HepG2 (cell line): ENCODE measurements around the gene MTSS2. TPM values are rescaled to one million over a fixed set of nuclear protein-coding genes. Genes with fewer than 3 reads are reported as not detected.
A peak's percentile ranks its signal among the peaks of the same experiment; 100 is the strongest.

Source experiments
- AGO2 ChIP-seq: fragments of 200-400 bp; formaldehyde crosslinking; optimal IDR thresholded peaks from 2 replicates; pipeline ENCODE3; 2017; ENCODE audit warnings: mild to moderate bottlenecking, low read depth, low read length, moderate library complexity
- AHR ChIP-seq: IDR thresholded peaks from 2 replicates; pipeline ENCODE4 v1.6.1; 2018; ENCODE audit warnings: missing genetic modification reagents, missing compliant biosample characterization
- GFI1 ChIP-seq: sonication (generic); formaldehyde crosslinking; IDR thresholded peaks from 2 replicates; pipeline ENCODE4 v1.5.0; 2020; ENCODE audit warnings: missing genetic modification reagents, mild to moderate bottlenecking, borderline replicate concordance
- HES4 ChIP-seq: sonication (generic); formaldehyde crosslinking; IDR thresholded peaks from 2 replicates; pipeline ENCODE4 v1.9.0; 2021; ENCODE audit warnings: mild to moderate bottlenecking, missing genetic modification reagents, borderline replicate concordance
- HINFP ChIP-seq: sonication (generic); formaldehyde crosslinking; IDR thresholded peaks from 2 replicates; pipeline ENCODE4 v1.4.0; 2020; ENCODE audit warnings: low read depth, mild to moderate bottlenecking, missing genetic modification reagents
- HNRNPL ChIP-seq: fragments of 200-400 bp; formaldehyde crosslinking; IDR thresholded peaks from 2 replicates; pipeline ENCODE4 v1.6.1; 2017; ENCODE audit warnings: mild to moderate bottlenecking, low read depth, low read length
- PRMT3 ChIP-seq: sonication (generic); formaldehyde crosslinking; IDR thresholded peaks from 2 replicates; pipeline ENCODE4 v1.8.1; 2022; ENCODE audit warnings: low read depth, mild to moderate bottlenecking, moderate library complexity, missing genetic modification reagents, borderline replicate concordance
- SSRP1 ChIP-seq: IDR thresholded peaks from 2 replicates; pipeline ENCODE4 v1.6.1; 2016; ENCODE audit warnings: control low read depth
- ZNF761 ChIP-seq: sonication (generic); formaldehyde crosslinking; conservative IDR thresholded peaks from 2 replicates; pipeline ENCODE4 v1.4.0; 2020; ENCODE audit warnings: mild to moderate bottlenecking, missing genetic modification reagents
- ZSCAN20 ChIP-seq: sonication (generic); formaldehyde crosslinking; IDR thresholded peaks from 2 replicates; pipeline ENCODE4 v1.4.0; 2020; ENCODE audit warnings: missing genetic modification reagents, mild to moderate bottlenecking, borderline replicate concordance
- polyA plus RNA-seq, 8 experiments: library from polyadenylated mRNA; depleted of rRNA in 3 of 8; stranded (reverse) in 7 of 8; unstranded in 1 of 8; fragments of >200 nt; fragmentation: Illumina TruSeq in 4 of 8; extraction: Trizol in 4 of 8; gene quantifications; 2 replicates each; pipeline versions ENCODE4 v1.2.1 to v1.2.3, GENCODE V29; 2011 to 2016; ENCODE audit warnings: low read depth in 4 of 8, missing spikeins in 1 of 8, mixed read lengths in 1 of 8; ENCODE audit not compliant: insufficient read depth in 1 of 8
- total RNA-seq, 5 experiments: library from RNA; depleted of rRNA; stranded (reverse); fragments of >200 nt; fragmentation: Illumina TruSeq; extraction: Trizol; gene quantifications; 2 replicates each; pipeline ENCODE4 v1.2.3, GENCODE V29; 2016; ENCODE audit warnings: low read depth in 1 of 5
- TF ChIP-seq, protein P1 (sequence below): sonication (generic); formaldehyde crosslinking; IDR thresholded peaks from 2 replicates; pipeline ENCODE4 v1.5.0; 2020; ENCODE audit warnings: mild to moderate bottlenecking, missing genetic modification reagents, borderline replicate concordance
- TF ChIP-seq, protein P2 (sequence below): sonication (generic); formaldehyde crosslinking; IDR thresholded peaks from 2 replicates; pipeline ENCODE4 v1.8.1; 2023; ENCODE audit warnings: mild to moderate bottlenecking, inconsistent platforms, moderate library complexity, missing genetic modification reagents, borderline replicate concordance
- TF ChIP-seq, protein P3 (sequence below): sonication (generic); formaldehyde crosslinking; IDR thresholded peaks from 2 replicates; pipeline ENCODE4 v1.4.0; 2020; ENCODE audit warnings: missing genetic modification reagents

MTSS2 gene
- total and polyA plus RNA-seq, 2 of the 13 experiments (the other 11 are each of a cell fraction or from before 2014, with no cell fraction given) = 132 to 242 TPM

- peak; percentile 85; the same call in 1 of the 2 replicates for TF ChIP-seq HES4 (CRISPR knock-in tag)
- TF ChIP-seq AGO2 = peak; percentile 98
- no peak for TF ChIP-seq ZSCAN20 (CRISPR knock-in tag)
- no peak for TF ChIP-seq GFI1
- TF ChIP-seq HINFP (CRISPR knock-in tag) = no peak
- TF ChIP-seq ZNF761 (CRISPR knock-in tag) = no peak
- TF ChIP-seq, protein P1, sequence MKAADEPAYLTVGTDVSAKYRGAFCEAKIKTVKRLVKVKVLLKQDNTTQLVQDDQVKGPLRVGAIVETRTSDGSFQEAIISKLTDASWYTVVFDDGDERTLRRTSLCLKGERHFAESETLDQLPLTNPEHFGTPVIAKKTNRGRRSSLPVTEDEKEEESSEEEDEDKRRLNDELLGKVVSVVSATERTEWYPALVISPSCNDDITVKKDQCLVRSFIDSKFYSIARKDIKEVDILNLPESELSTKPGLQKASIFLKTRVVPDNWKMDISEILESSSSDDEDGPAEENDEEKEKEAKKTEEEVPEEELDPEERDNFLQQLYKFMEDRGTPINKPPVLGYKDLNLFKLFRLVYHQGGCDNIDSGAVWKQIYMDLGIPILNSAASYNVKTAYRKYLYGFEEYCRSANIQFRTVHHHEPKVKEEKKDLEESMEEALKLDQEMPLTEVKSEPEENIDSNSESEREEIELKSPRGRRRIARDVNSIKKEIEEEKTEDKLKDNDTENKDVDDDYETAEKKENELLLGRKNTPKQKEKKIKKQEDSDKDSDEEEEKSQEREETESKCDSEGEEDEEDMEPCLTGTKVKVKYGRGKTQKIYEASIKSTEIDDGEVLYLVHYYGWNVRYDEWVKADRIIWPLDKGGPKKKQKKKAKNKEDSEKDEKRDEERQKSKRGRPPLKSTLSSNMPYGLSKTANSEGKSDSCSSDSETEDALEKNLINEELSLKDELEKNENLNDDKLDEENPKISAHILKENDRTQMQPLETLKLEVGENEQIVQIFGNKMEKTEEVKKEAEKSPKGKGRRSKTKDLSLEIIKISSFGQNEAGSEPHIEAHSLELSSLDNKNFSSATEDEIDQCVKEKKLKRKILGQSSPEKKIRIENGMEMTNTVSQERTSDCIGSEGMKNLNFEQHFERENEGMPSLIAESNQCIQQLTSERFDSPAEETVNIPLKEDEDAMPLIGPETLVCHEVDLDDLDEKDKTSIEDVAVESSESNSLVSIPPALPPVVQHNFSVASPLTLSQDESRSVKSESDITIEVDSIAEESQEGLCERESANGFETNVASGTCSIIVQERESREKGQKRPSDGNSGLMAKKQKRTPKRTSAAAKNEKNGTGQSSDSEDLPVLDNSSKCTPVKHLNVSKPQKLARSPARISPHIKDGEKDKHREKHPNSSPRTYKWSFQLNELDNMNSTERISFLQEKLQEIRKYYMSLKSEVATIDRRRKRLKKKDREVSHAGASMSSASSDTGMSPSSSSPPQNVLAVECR (CRISPR knock-in tag) = no peak
- TF ChIP-seq SSRP1 (CRISPR knock-in tag) = peak; percentile 82; the same call in 1 of the 2 replicates
- TF ChIP-seq, protein P2, sequence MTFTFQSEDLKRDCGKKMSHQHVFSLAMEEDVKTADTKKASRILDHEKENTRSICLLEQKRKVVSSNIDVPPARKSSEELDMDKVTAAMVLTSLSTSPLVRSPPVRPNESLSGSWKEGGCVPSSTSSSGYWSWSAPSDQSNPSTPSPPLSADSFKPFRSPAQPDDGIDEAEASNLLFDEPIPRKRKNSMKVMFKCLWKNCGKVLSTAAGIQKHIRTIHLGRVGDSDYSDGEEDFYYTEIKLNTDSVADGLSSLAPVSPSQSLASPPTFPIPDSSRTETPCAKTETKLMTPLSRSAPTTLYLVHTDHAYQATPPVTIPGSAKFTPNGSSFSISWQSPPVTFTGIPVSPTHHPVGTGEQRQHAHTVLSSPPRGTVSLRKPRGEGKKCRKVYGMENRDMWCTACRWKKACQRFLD = 0 out of 2 replicates have a peak, but pooled peaks have one; percentile 2
- peak; percentile 27; the same call in 1 of the 2 replicates for TF ChIP-seq AHR (CRISPR knock-in tag)
- TF ChIP-seq, protein P3, sequence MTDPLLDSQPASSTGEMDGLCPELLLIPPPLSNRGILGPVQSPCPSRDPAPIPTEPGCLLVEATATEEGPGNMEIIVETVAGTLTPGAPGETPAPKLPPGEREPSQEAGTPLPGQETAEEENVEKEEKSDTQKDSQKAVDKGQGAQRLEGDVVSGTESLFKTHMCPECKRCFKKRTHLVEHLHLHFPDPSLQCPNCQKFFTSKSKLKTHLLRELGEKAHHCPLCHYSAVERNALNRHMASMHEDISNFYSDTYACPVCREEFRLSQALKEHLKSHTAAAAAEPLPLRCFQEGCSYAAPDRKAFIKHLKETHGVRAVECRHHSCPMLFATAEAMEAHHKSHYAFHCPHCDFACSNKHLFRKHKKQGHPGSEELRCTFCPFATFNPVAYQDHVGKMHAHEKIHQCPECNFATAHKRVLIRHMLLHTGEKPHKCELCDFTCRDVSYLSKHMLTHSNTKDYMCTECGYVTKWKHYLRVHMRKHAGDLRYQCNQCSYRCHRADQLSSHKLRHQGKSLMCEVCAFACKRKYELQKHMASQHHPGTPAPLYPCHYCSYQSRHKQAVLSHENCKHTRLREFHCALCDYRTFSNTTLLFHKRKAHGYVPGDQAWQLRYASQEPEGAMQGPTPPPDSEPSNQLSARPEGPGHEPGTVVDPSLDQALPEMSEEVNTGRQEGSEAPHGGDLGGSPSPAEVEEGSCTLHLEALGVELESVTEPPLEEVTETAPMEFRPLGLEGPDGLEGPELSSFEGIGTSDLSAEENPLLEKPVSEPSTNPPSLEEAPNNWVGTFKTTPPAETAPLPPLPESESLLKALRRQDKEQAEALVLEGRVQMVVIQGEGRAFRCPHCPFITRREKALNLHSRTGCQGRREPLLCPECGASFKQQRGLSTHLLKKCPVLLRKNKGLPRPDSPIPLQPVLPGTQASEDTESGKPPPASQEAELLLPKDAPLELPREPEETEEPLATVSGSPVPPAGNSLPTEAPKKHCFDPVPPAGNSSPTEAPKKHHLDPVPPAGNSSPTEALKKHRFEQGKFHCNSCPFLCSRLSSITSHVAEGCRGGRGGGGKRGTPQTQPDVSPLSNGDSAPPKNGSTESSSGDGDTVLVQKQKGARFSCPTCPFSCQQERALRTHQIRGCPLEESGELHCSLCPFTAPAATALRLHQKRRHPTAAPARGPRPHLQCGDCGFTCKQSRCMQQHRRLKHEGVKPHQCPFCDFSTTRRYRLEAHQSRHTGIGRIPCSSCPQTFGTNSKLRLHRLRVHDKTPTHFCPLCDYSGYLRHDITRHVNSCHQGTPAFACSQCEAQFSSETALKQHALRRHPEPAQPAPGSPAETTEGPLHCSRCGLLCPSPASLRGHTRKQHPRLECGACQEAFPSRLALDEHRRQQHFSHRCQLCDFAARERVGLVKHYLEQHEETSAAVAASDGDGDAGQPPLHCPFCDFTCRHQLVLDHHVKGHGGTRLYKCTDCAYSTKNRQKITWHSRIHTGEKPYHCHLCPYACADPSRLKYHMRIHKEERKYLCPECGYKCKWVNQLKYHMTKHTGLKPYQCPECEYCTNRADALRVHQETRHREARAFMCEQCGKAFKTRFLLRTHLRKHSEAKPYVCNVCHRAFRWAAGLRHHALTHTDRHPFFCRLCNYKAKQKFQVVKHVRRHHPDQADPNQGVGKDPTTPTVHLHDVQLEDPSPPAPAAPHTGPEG (CRISPR knock-in tag) = peak; percentile 4; the same call in 1 of the 2 replicates
- TF ChIP-seq PRMT3 (CRISPR knock-in tag) = no peak
- TF ChIP-seq HNRNPL = peak; percentile 88
Measured at GRCh38 chr16:70725912-70726828, 40.3 kb upstream of the MTSS2 start (continued).
